SH-SY5Y (cell line): ENCODE measurements around the gene KNSTRN.

Source experiments
- GATA2 ChIP-seq: IDR thresholded peaks from 2 replicates; pipeline ENCODE4 v1.6.1; 2011; ENCODE audit warnings: mild to moderate bottlenecking, low read depth, low read length
- GATA3 ChIP-seq: IDR thresholded peaks from 2 replicates; pipeline ENCODE4 v1.6.1; 2011; ENCODE audit warnings: low read depth, mild to moderate bottlenecking, low read length, moderate library complexity

DNA sequence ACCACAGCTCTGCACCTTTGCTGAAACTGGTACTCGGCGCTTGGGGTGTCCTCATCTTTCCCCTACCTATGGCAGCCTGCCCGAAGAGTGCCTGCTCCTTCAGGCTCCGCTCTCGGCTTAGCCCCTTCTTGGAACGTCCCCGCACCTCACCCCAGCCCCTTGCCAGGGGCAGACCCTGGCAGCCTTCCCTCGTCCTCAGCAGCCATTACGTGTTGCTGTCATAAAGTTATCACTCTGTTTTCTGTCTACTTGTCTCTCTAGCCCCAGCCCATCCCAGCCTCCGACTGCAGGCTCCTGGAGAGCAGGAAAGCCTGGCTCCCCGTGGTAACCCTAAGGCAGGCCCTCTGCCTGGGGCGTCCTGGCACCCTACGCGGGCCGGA, 53.2 kb downstream of the KNSTRN start:
- TF ChIP-seq GATA2 = no peak
- TF ChIP-seq GATA3 = no peak
